Bronchial epithelial cell (primary cell): ENCODE results near the gene GNG13. TPM values are rescaled to one million over a fixed set of nuclear protein-coding genes. Genes with fewer than 3 reads are reported as not detected.
A peak's percentile ranks its signal among the peaks of the same experiment; 100 is the strongest.

Experiments used
- DNase-seq: peaks from one replicate; pipeline ENCODE4 v3.0.0-alpha.2; 2010; ENCODE audit warnings: low read depth
- FAIRE-seq: peaks from 2 replicates; lab custom pipeline; 2011; peaks lifted over from hg19 to GRCh38; lab: Jason Lieb, UNC
- H3K27me3 ChIP-seq: 2 replicates; pipeline ENCODE4 v1.5.1; 2011; ENCODE audit warnings: low read length; ENCODE audit not compliant: control insufficient read depth, insufficient read depth
- H3K36me3 ChIP-seq: 2 replicates; pipeline ENCODE4 v1.5.1; 2011; ENCODE audit warnings: low read length; ENCODE audit not compliant: control insufficient read depth, insufficient read depth
- H3K4me3 ChIP-seq: 2 replicates; pipeline ENCODE4 v1.5.1; 2011; ENCODE audit warnings: mild to moderate bottlenecking, low read depth, low read length, control low read depth
- CTCF ChIP-seq: IDR thresholded peaks from 2 replicates; pipeline ENCODE4 v1.5.1; 2011; ENCODE audit warnings: mild to moderate bottlenecking, moderate library complexity, low read length, control low read depth, inconsistent platforms; ENCODE audit not compliant: insufficient read depth, severe bottlenecking
- total RNA-seq: library from RNA; depleted of rRNA; stranded (reverse); fragments of >200 nt; gene quantifications from 2 replicates; pipeline ENCODE4 v1.2.1, GENCODE V29; 2014

Gene GNG13
- total RNA-seq, 1 donor from 2014 or later: not detected

GRCh38 chr16:787321-787966, 13.1 kb downstream of the GNG13 start:
- FAIRE-seq (no peak), DNase-seq (no peak)
- H3K4me3 ChIP-seq: peak overlapping the region; percentile 93
- TF ChIP-seq CTCF: no peak
- H3K27me3 ChIP-seq: peaks cover 2% of the 10 kb centered on the region
- H3K36me3 ChIP-seq: peaks cover 7% of the 10 kb centered on the region

GRCh38 chr16:785563-786535, 14.7 kb downstream of the GNG13 start:
- DNase-seq (peak; percentile 18), FAIRE-seq (no peak)
- H3K27me3 ChIP-seq: peaks cover 2% of the 10 kb centered on the region
- H3K4me3 ChIP-seq: no peak overlapping the region
- TF ChIP-seq CTCF: peak; percentile 91
- peaks cover 7% of the 10 kb centered on the region for H3K36me3 ChIP-seq

GRCh38 chr16:784431-784830, 16.1 kb downstream of the GNG13 start:
- FAIRE-seq (no peak), DNase-seq (no peak)
- peaks cover 4% of the 10 kb centered on the region for H3K27me3 ChIP-seq
- H3K36me3 ChIP-seq: peaks cover 7% of the 10 kb centered on the region
- no peak overlapping the region for H3K4me3 ChIP-seq
- no peak for TF ChIP-seq CTCF

- DNase-seq (peak; percentile 12), FAIRE-seq (no peak)
- Histone ChIP-seq H3K4me3 (no peak overlapping the region), H3K36me3 (peaks cover 7% of the 10 kb centered on the region), H3K27me3 (peaks cover 4% of the 10 kb centered on the region)
- TF ChIP-seq CTCF: no peak
Measured at GRCh38 chr16:783404-784161, 17.0 kb downstream of the GNG13 start.

GRCh38 chr16:782766-783403, 17.6 kb downstream of the GNG13 start:
- Histone ChIP-seq H3K27me3 (peaks cover 4% of the 10 kb centered on the region), H3K36me3 (peaks cover 7% of the 10 kb centered on the region), H3K4me3 (no peak overlapping the region)
- DNase-seq (peak; percentile 20), FAIRE-seq (no peak)
- TF ChIP-seq CTCF: no peak
